Common myeloid progenitor, CD34-positive (primary cell): Measurements from ENCODE around the gene TBL1XR1.

Experiments used
- CTCF ChIA-PET: fragments of 350-600 bp; sonication (Branson Sonifier 250); formaldehyde crosslinking; loops from one replicate; lab custom pipeline; 2021; ENCODE audit warnings: antibody characterized with exemption; lab: Charles Lee
- POLR2A ChIA-PET: fragments of 350-600 bp; sonication (Branson Sonifier 250); formaldehyde crosslinking; loops from one replicate; lab custom pipeline; 2021; ENCODE audit warnings: antibody characterized with exemption; lab: Charles Lee
- DNase-seq, 3 donors: peaks; one replicate each; pipeline versions ENCODE4 v3.0.0 to v3.0.0-alpha.2; 2013
- H3K27ac ChIP-seq, 2 experiments: 1 replicate in 1 of 2; 2 replicates in 1 of 2; pipeline ENCODE4 v1.7.0; 2013; ENCODE audit warnings: inconsistent platforms in 2 of 2, low read length in 2 of 2, mild to moderate bottlenecking in 2 of 2, low read depth in 1 of 2, moderate library complexity in 1 of 2; ENCODE audit not compliant: severe bottlenecking in 2 of 2, insufficient read depth in 1 of 2, poor library complexity in 1 of 2
- H3K27me3 ChIP-seq, 5 experiments: replicated peaks in 2 of 5; 1 replicate in 3 of 5; 2 replicates in 2 of 5; pipeline versions ENCODE4 v1.6.1 to v1.7.0; 2013; ENCODE audit warnings: low read length in 4 of 5, mild to moderate bottlenecking in 2 of 5, moderate library complexity in 2 of 5, inconsistent platforms in 1 of 5; ENCODE audit not compliant: insufficient read depth in 5 of 5, control insufficient read depth in 4 of 5
- H3K36me3 ChIP-seq, 4 experiments: 1 replicate in 2 of 4; 2 replicates in 2 of 4; pipeline versions ENCODE4 v1.6.1 to v1.7.0; 2013; ENCODE audit warnings: low read length in 3 of 4, control low read depth in 1 of 4, mild to moderate bottlenecking in 1 of 4; ENCODE audit not compliant: control insufficient read depth in 4 of 4, insufficient read depth in 4 of 4
- H3K4me1 ChIP-seq, 4 experiments: 1 replicate in 3 of 4; 2 replicates in 1 of 4; pipeline versions ENCODE4 v1.6.1 to v1.7.1; 2013; ENCODE audit warnings: low read length in 3 of 4, mild to moderate bottlenecking in 3 of 4, control low read depth in 1 of 4, inconsistent platforms in 1 of 4, moderate library complexity in 1 of 4; ENCODE audit not compliant: control insufficient read depth in 4 of 4, insufficient read depth in 4 of 4; ENCODE audit errors: control extremely low read depth in 1 of 4
- H3K4me3 ChIP-seq, 7 experiments: 1 replicate in 4 of 7; 2 replicates in 3 of 7; pipeline versions ENCODE4 v1.5.1 to v1.7.0; 2013; ENCODE audit warnings: mild to moderate bottlenecking in 7 of 7, low read length in 6 of 7, moderate library complexity in 6 of 7, inconsistent platforms in 2 of 7, low read depth in 2 of 7, control low read depth in 1 of 7; ENCODE audit not compliant: insufficient read depth in 4 of 7, control insufficient read depth in 1 of 7; ENCODE audit errors: extremely low read depth in 1 of 7
- H3K9me3 ChIP-seq, 5 experiments: 1 replicate in 4 of 5; 2 replicates in 1 of 5; pipeline versions ENCODE4 v1.6.1 to v1.7.1; 2013; ENCODE audit warnings: low read length in 4 of 5, mild to moderate bottlenecking in 2 of 5, inconsistent platforms in 1 of 5, low read depth in 1 of 5, moderate library complexity in 1 of 5; ENCODE audit not compliant: control insufficient read depth in 4 of 5, insufficient read depth in 2 of 5; ENCODE audit errors: control extremely low read depth in 1 of 5
- WGBS: methylation state at CpG from one replicate; pipeline ENCODE4 v1.1.5; 2013; ENCODE audit not compliant: insufficient coverage; 5-methylcytosine and 5-hydroxymethylcytosine counted together

Gene TBL1XR1

GRCh38 chr3:177109688-177110330, 87.5 kb downstream of the TBL1XR1 start:
- no peak overlapping the region for H3K27ac ChIP-seq
- no peaks in the 10 kb centered on the region for H3K27me3 ChIP-seq
- H3K4me3 ChIP-seq = no peak overlapping the region
- CTCF ChIA-PET = interaction anchor here (1.2 to 3.3 kb wide), 2 partner anchors 10 to 36 kb away, joined by 4 to 11 read pairs; no protein-coding TSS in a partner anchor
- peak in 2 of 3 donors; percentile 43 to 59 for DNase-seq
- POLR2A ChIA-PET = no interaction called here
- peaks cover 4 to 25% (median 14%) of the 10 kb centered on the region in 4 experiments for H3K4me1 ChIP-seq
- H3K9me3 ChIP-seq = no peaks in the 10 kb centered on the region
- peaks cover 0 to 7% (median under 1%) of the 10 kb centered on the region in 4 experiments for H3K36me3 ChIP-seq
- 20% methylated on average over 1 of the region's 5 CpGs for WGBS

- no peaks in the 10 kb centered on the region for H3K9me3 ChIP-seq
- H3K27me3 ChIP-seq = no peaks in the 10 kb centered on the region
- peaks cover 4 to 25% (median 14%) of the 10 kb centered on the region in 4 experiments for H3K4me1 ChIP-seq
- H3K27ac ChIP-seq = no peak overlapping the region
- H3K4me3 ChIP-seq = no peak overlapping the region
- peaks cover 0 to 7% (median under 1%) of the 10 kb centered on the region in 4 experiments for H3K36me3 ChIP-seq
- POLR2A ChIA-PET = no interaction called here
- CTCF ChIA-PET = interaction anchor here (3.3 kb wide), 1 partner anchor 37 kb away, joined by 11 read pairs; no protein-coding TSS in a partner anchor
- WGBS = no CpG with 5 or more reads among the region's 2 CpGs
- DNase-seq = no peak
These were observed 88.6 kb downstream of the TBL1XR1 start for GRCh38 chr3:177108648-177109047.

GRCh38 chr3:177107461-177108239, 89.6 kb downstream of the TBL1XR1 start:
- Histone ChIP-seq H3K27ac (peak overlapping the region in 1 of 2 experiments; percentile 9), H3K36me3 (peaks cover 0 to 7% (median under 1%) of the 10 kb centered on the region in 4 experiments), H3K4me1 (peaks cover 4 to 25% (median 14%) of the 10 kb centered on the region in 4 experiments), H3K9me3 (no peaks in the 10 kb centered on the region), H3K4me3 (no peak overlapping the region), H3K27me3 (no peaks in the 10 kb centered on the region)
- ChIA-PET CTCF (interaction anchor here (0.6 to 3.3 kb wide), 4 partner anchors 8 to 38 kb away, joined by 3 to 11 read pairs (median 4); no protein-coding TSS in a partner anchor), POLR2A (no interaction called here)
- 57% methylated on average over 2 of the region's 6 CpGs for WGBS
- peak in 2 of 3 donors; percentile 28 to 52 for DNase-seq

GRCh38 chr3:177106594-177106993, 90.7 kb downstream of the TBL1XR1 start:
- WGBS = 100% methylated on average over 1 of the region's 3 CpGs
- POLR2A ChIA-PET = no interaction called here
- no peak overlapping the region for H3K27ac ChIP-seq
- peaks cover 0 to 5% (median 1%) of the 10 kb centered on the region in 4 experiments for H3K36me3 ChIP-seq
- DNase-seq = no peak
- peaks cover 4 to 24% (median 15%) of the 10 kb centered on the region in 4 experiments for H3K4me1 ChIP-seq
- CTCF ChIA-PET = interaction anchor here (1.3 to 1.5 kb wide), 2 partner anchors 10 to 25 kb away, joined by 3 to 4 read pairs; no protein-coding TSS in a partner anchor
- no peak overlapping the region for H3K4me3 ChIP-seq
- H3K27me3 ChIP-seq = no peaks in the 10 kb centered on the region
- H3K9me3 ChIP-seq = no peaks in the 10 kb centered on the region

GRCh38 chr3:177106184-177106583, 91.1 kb downstream of the TBL1XR1 start:
- Histone ChIP-seq H3K27ac (no peak overlapping the region), H3K27me3 (no peaks in the 10 kb centered on the region), H3K4me3 (peak overlapping the region in 1 of 7 experiments; percentile 8), H3K4me1 (peaks cover 4 to 22% (median 14%) of the 10 kb centered on the region in 4 experiments), H3K9me3 (peaks cover 0 to 2% (median 0%) of the 10 kb centered on the region in 5 experiments), H3K36me3 (peaks cover 0 to 2% (median 1%) of the 10 kb centered on the region in 4 experiments)
- 87% methylated on average over 7 of the region's 7 CpGs for whole genome bisulfite sequencing
- CTCF ChIA-PET = interaction anchor here (1.3 to 2.2 kb wide), 3 partner anchors 9 to 25 kb away, joined by 3 to 6 read pairs (median 4); no protein-coding TSS in a partner anchor
- peak in 2 of 3 donors; percentile 26 to 44 for DNase-seq
- POLR2A ChIA-PET = no interaction called here

- peaks cover 4 to 18% (median 11%) of the 10 kb centered on the region in 4 experiments for H3K4me1 ChIP-seq
- peaks cover 0 to 2% (median 0%) of the 10 kb centered on the region in 4 experiments for H3K36me3 ChIP-seq
- POLR2A ChIA-PET = interaction anchor here (0.5 kb wide), 1 partner anchor 90 kb away, joined by 3 read pairs; no protein-coding TSS in a partner anchor
- no peak overlapping the region for H3K4me3 ChIP-seq
- H3K27ac ChIP-seq = no peak overlapping the region
- no peak for DNase-seq
- no CpG with 5 or more reads among the region's 4 CpGs for WGBS
- H3K9me3 ChIP-seq = peaks cover 0 to 2% (median 0%) of the 10 kb centered on the region in 5 experiments
- H3K27me3 ChIP-seq = no peaks in the 10 kb centered on the region
- CTCF ChIA-PET = interaction anchor here (1.0 to 2.2 kb wide), 5 partner anchors 9 to 42 kb away, joined by 3 to 6 read pairs (median 3); no protein-coding TSS in a partner anchor
These were observed 91.7 kb downstream of the TBL1XR1 start for GRCh38 chr3:177105623-177106022.
